Breast epithelium (tissue), 3 donors: ENCODE measurements around the gene IER2.

Experiments used
- POLR2A ChIP-seq: fragments of 450-650 bp; IDR thresholded peaks from one replicate; pipeline ENCODE4 v1.6.1; 2016; ENCODE audit warnings: antibody characterized with exemption, mild to moderate bottlenecking, moderate library complexity
- POLR2AphosphoS5 ChIP-seq, 3 donors: sonication (generic); formaldehyde crosslinking; IDR thresholded peaks; one replicate each; pipeline ENCODE4 v1.6.1; 2017; ENCODE audit warnings: antibody characterized with exemption in 3 of 3
- TF ChIP-seq, protein P1 (sequence below), 3 donors: fragments of 450-650 bp; IDR thresholded peaks; one replicate each; pipeline ENCODE4 v1.5.1; 2016 to 2017; ENCODE audit warnings: antibody characterized with exemption in 3 of 3, mild to moderate bottlenecking in 3 of 3, moderate library complexity in 3 of 3

DNA sequence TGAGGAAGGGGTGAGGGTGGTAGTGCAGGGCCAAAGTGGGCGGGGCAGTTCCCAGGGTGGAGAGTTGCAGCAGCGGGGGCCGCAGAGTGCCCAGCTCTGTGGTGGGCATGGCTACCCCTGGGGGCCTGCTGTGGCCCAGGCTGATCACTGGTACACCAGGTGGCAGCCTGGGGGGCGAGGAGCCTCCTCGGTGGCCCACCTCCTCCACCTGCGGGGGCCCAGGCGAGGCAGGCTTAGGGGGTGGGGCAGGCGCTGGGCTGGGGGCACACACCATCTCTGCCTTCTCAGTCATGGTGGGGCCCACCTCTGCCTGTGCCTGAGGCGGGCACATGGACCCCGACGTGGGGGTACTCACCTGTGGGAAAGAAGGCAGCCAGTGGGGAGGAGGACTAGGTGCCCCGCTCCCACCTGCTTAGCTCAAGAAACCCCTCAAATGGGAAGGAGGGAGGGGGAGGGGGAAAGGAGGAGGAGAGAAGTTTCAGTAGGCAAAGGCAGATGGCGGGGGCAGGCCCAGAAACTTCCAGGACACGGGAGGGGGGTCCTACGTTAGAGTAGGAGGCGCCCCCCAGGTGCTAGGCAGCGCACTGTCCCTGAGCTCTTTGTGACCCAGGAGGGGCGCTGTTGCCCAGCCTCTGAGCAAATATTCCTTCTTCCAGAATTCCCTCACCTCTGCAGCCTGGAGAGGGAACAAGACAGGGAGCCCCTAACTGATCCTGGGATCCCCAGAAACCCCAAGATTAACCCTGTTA is 49.2 kb upstream of the IER2 start:
- TF ChIP-seq, protein P1, sequence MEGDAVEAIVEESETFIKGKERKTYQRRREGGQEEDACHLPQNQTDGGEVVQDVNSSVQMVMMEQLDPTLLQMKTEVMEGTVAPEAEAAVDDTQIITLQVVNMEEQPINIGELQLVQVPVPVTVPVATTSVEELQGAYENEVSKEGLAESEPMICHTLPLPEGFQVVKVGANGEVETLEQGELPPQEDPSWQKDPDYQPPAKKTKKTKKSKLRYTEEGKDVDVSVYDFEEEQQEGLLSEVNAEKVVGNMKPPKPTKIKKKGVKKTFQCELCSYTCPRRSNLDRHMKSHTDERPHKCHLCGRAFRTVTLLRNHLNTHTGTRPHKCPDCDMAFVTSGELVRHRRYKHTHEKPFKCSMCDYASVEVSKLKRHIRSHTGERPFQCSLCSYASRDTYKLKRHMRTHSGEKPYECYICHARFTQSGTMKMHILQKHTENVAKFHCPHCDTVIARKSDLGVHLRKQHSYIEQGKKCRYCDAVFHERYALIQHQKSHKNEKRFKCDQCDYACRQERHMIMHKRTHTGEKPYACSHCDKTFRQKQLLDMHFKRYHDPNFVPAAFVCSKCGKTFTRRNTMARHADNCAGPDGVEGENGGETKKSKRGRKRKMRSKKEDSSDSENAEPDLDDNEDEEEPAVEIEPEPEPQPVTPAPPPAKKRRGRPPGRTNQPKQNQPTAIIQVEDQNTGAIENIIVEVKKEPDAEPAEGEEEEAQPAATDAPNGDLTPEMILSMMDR (IDR thresholded peaks at IDR 0.05), result no peak
- TF ChIP-seq POLR2A (no peak), POLR2AphosphoS5 (IDR thresholded peaks at IDR 0.05) (no peak)
